B cell (primary cell): ENCODE results near the gene MICALL1. TPM values are rescaled to one million over a fixed set of nuclear protein-coding genes. Genes with fewer than 3 reads are reported as not detected.

Experiments used
- ATAC-seq: fragments of 200-7000 bp; cut with Tn5 transposase; one replicate; pipeline ENCODE4 v1.10.0; 2021; ENCODE audit warnings: low read depth, mild to moderate bottlenecking, moderate number of reproducible peaks, moderate library complexity
- CTCF ChIA-PET: fragments of 350-600 bp; sonication (Branson Sonifier 250); formaldehyde crosslinking; loops from one replicate; lab custom pipeline; 2021; ENCODE audit warnings: antibody characterized with exemption, inconsistent platforms; lab: Charles Lee
- POLR2A ChIA-PET: fragments of 350-600 bp; sonication (Branson Sonifier 250); formaldehyde crosslinking; loops from one replicate; lab custom pipeline; 2021; ENCODE audit warnings: antibody characterized with exemption; lab: Charles Lee
- DNase-seq: peaks from one replicate; pipeline ENCODE4 v3.0.0; 2013
- H2AFZ ChIP-seq: 2 replicates; pipeline ENCODE4 v1.6.1; 2012; ENCODE audit warnings: mild to moderate bottlenecking, low read depth, low read length; ENCODE audit not compliant: insufficient read depth, poor library complexity, severe bottlenecking
- H3K27ac ChIP-seq, 2 donors: 1 replicate in 1 of 2; 2 replicates in 1 of 2; pipeline ENCODE4 v1.5.1; 2012 to 2013; ENCODE audit warnings: low read length in 2 of 2, mild to moderate bottlenecking in 2 of 2, moderate library complexity in 1 of 2
- H3K27me3 ChIP-seq, 4 experiments: fragments of 200-600 bp in 1 of 4; sonication (generic) in 1 of 4; replicated peaks in 1 of 4; 1 replicate in 2 of 4; 2 replicates in 2 of 4; pipeline versions ENCODE4 v1.6.1 to v1.7.0; 2013 to 2016; ENCODE audit warnings: low read length in 3 of 4, mild to moderate bottlenecking in 2 of 4, mixed read lengths in 1 of 4, moderate library complexity in 1 of 4; ENCODE audit not compliant: insufficient read depth in 4 of 4, control insufficient read depth in 3 of 4; ENCODE audit errors: control extremely low read depth in 1 of 4
- H3K36me3 ChIP-seq, 2 experiments: replicated peaks in 1 of 2; 1 replicate in 1 of 2; 2 replicates in 1 of 2; pipeline versions ENCODE4 v1.6.1 to v1.7.1; 2013; ENCODE audit warnings: low read length in 1 of 2; ENCODE audit not compliant: insufficient read depth in 2 of 2, control insufficient read depth in 1 of 2; ENCODE audit errors: control extremely low read depth in 1 of 2, extremely low read depth in 1 of 2
- H3K4me1 ChIP-seq, 2 donors: fragments of 200-600 bp in 1 of 2; sonication (generic) in 1 of 2; 1 replicate in 1 of 2; 2 replicates in 1 of 2; pipeline versions ENCODE4 v1.5.1 to v1.6.1; 2013 to 2017; ENCODE audit warnings: low read length in 2 of 2; ENCODE audit not compliant: control insufficient read depth in 2 of 2, insufficient read depth in 2 of 2
- H3K4me2 ChIP-seq: replicated peaks from 2 replicates; pipeline ENCODE3; 2012; ENCODE audit warnings: mild to moderate bottlenecking, low read depth, low read length; ENCODE audit not compliant: poor library complexity, severe bottlenecking
- H3K4me3 ChIP-seq, 5 experiments: fragments of 200-600 bp in 1 of 5; sonication (generic) in 1 of 5; 1 replicate in 3 of 5; 2 replicates in 2 of 5; pipeline versions ENCODE4 v1.5.1 to v1.7.0; 2011 to 2016; ENCODE audit warnings: low read length in 4 of 5, mild to moderate bottlenecking in 4 of 5, low read depth in 2 of 5, control low read depth in 1 of 5, moderate library complexity in 1 of 5; ENCODE audit not compliant: insufficient read depth in 1 of 5; ENCODE audit errors: control extremely low read depth in 1 of 5, extremely low read depth in 1 of 5
- H3K79me2 ChIP-seq: fragments of 200-600 bp; sonication (generic); one replicate; pipeline ENCODE4 v1.6.0; 2016; ENCODE audit warnings: low read length; ENCODE audit not compliant: control insufficient read depth, insufficient read depth
- H3K9ac ChIP-seq: fragments of 200-600 bp; sonication (generic); 2 replicates; pipeline ENCODE4 v1.6.1; 2017; ENCODE audit warnings: mild to moderate bottlenecking, low read length, moderate library complexity
- H3K9me3 ChIP-seq, 3 donors: one replicate each; pipeline versions ENCODE4 v1.6.1 to v1.7.1; 2013; ENCODE audit warnings: low read length in 2 of 3; ENCODE audit not compliant: control insufficient read depth in 2 of 3, insufficient read depth in 1 of 3; ENCODE audit errors: control extremely low read depth in 1 of 3
- H4K20me1 ChIP-seq: 2 replicates; pipeline ENCODE4 v1.6.0; 2012; ENCODE audit warnings: mild to moderate bottlenecking, low read length; ENCODE audit not compliant: insufficient read depth, control insufficient read depth, poor library complexity, severe bottlenecking
- H3K27ac Mint-ChIP-seq: one replicate; pipeline ENCODE4 v1.8.0; 2021; ENCODE audit warnings: mixed read lengths
- H3K27me3 Mint-ChIP-seq: one replicate; pipeline ENCODE4 v1.8.0; 2021; ENCODE audit warnings: mixed read lengths
- H3K4me1 Mint-ChIP-seq: one replicate; pipeline ENCODE4 v1.8.0; 2021; ENCODE audit warnings: mixed read lengths
- H3K4me3 Mint-ChIP-seq: one replicate; pipeline ENCODE4 v1.8.0; 2021; ENCODE audit warnings: mixed read lengths
- H3K9me3 Mint-ChIP-seq: one replicate; pipeline ENCODE4 v1.8.0; 2022; ENCODE audit warnings: mixed read lengths; ENCODE audit not compliant: insufficient read depth
- CTCF ChIP-seq: fragments of 200-600 bp; IDR thresholded peaks from one replicate; pipeline ENCODE4 v1.8.0; 2022; ENCODE audit warnings: antibody characterized with exemption, mild to moderate bottlenecking
- WGBS: methylation state at CpG from one replicate; pipeline ENCODE4 v1.1.5; 2013; ENCODE audit warnings: missing lambda C conversion rate; ENCODE audit not compliant: insufficient coverage; 5-methylcytosine and 5-hydroxymethylcytosine counted together
- intact Hi-C: fragments of 100-400 bp; cut with micrococcal nuclease; formaldehyde crosslinking; loops from one replicate; pipeline ENCODE4 v1.10.0; 2022
- polyA minus RNA-seq: library from RNA; depleted of rRNA, polyadenylated mRNA; stranded (reverse); fragments of >200 nt; gene quantifications from 2 replicates; pipeline ENCODE4 v1.2.3, GENCODE V29; 2012
- polyA plus RNA-seq: library from polyadenylated mRNA; depleted of rRNA; stranded (reverse); fragments of >200 nt; gene quantifications from 2 replicates; pipeline ENCODE4 v1.2.3, GENCODE V29; 2012
- total RNA-seq, 2 donors: library from RNA; stranded (reverse); fragments of 120-200 nt in 1 of 2; gene quantifications; 1 replicate in 1 of 2; 2 replicates in 1 of 2; pipeline versions ENCODE4 v1.2.3 to v1.2.4, GENCODE V29; 2013 to 2022

MICALL1 gene, protein sequence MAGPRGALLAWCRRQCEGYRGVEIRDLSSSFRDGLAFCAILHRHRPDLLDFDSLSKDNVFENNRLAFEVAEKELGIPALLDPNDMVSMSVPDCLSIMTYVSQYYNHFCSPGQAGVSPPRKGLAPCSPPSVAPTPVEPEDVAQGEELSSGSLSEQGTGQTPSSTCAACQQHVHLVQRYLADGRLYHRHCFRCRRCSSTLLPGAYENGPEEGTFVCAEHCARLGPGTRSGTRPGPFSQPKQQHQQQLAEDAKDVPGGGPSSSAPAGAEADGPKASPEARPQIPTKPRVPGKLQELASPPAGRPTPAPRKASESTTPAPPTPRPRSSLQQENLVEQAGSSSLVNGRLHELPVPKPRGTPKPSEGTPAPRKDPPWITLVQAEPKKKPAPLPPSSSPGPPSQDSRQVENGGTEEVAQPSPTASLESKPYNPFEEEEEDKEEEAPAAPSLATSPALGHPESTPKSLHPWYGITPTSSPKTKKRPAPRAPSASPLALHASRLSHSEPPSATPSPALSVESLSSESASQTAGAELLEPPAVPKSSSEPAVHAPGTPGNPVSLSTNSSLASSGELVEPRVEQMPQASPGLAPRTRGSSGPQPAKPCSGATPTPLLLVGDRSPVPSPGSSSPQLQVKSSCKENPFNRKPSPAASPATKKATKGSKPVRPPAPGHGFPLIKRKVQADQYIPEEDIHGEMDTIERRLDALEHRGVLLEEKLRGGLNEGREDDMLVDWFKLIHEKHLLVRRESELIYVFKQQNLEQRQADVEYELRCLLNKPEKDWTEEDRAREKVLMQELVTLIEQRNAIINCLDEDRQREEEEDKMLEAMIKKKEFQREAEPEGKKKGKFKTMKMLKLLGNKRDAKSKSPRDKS
- 34.6 and 34.9 TPM in 2 replicates for total RNA-seq
- 11.8 TPM for total RNA-seq (2013)
- 21.0 and 22.8 TPM in 2 replicates for polyA plus RNA-seq
- 22.4 and 30.5 TPM in 2 replicates for polyA minus RNA-seq

GRCh38 chr22:37905534-37906363 lies at the start of gene MICALL1:
MICALL1 (plus strand) TSS chr22:37906297; CDS start chr22:37906423, 126 bp downstream.
- H3K9ac ChIP-seq = peak within 1 kb of the TSS; percentile 71
- H3K4me1 Mint-ChIP-seq = peaks cover 28% of the 10 kb centered on the region
- no peaks in the 10 kb centered on the region for H3K27me3 Mint-ChIP-seq
- H3K4me3 Mint-ChIP-seq = peak within 1 kb of the TSS; percentile 86
- H3K27me3 ChIP-seq = no peaks in the 10 kb centered on the region
- peaks cover 3% of the 10 kb centered on the region for H3K79me2 ChIP-seq
- peak within 1 kb of the TSS; percentile 94 for H3K4me2 ChIP-seq
- 3% methylated on average over 87 of the region's 90 CpGs for WGBS
- DNase-seq (peak; percentile 85), ATAC-seq (peak; percentile 93)
- intact Hi-C loops = loop anchor here (1.0 kb wide), 3 partner anchors 29 to 61 kb away; partner anchors contain the start of genes ANKRD54, C22orf23 and POLR2F
- TF ChIP-seq CTCF = no peak
- peaks cover 10 to 16% of the 10 kb centered on the region in 2 donors for H3K4me1 ChIP-seq
- no peaks in the 10 kb centered on the region for H3K9me3 Mint-ChIP-seq
- H3K36me3 ChIP-seq = peaks cover 0 to 5% of the 10 kb centered on the region in 2 experiments
- peak within 1 kb of the TSS; percentile 85 for H2AFZ ChIP-seq
- ChIA-PET POLR2A (interaction anchor here (0.6 to 1.7 kb wide), 6 partner anchors 12 to 297 kb away, joined by 3 to 9 read pairs (median 3); partner anchors contain the start of genes ANKRD54, C22orf23, GGA1 and POLR2F), CTCF (interaction anchor here (0.9 to 2.7 kb wide), 9 partner anchors 9 to 60 kb away, joined by 3 to 28 read pairs (median 4); partner anchors contain the start of gene EIF3L)
- peak within 1 kb of the TSS; percentile 86 for H3K27ac Mint-ChIP-seq
- H3K9me3 ChIP-seq = no peaks in the 10 kb centered on the region
- H4K20me1 ChIP-seq = peaks cover 7% of the 10 kb centered on the region
- peak within 1 kb of the TSS in 1 of 2 donors; percentile 73 for H3K27ac ChIP-seq
- H3K4me3 ChIP-seq = peak within 1 kb of the TSS in 4 of 5 experiments; percentile 36 to 86 (median 58)
